ENCODE measurements around the gene AKAP9. TPM values are rescaled to one million over a fixed set of nuclear protein-coding genes. Genes with fewer than 3 reads are reported as not detected.

The AKAP9 gene
- total and polyA plus RNA-seq, 9 of the 15 experiments (the other 6 are each of a cell fraction or from before 2014, with no cell fraction given), result 25.5 to 80.9 (median 46.3) TPM

DNA sequence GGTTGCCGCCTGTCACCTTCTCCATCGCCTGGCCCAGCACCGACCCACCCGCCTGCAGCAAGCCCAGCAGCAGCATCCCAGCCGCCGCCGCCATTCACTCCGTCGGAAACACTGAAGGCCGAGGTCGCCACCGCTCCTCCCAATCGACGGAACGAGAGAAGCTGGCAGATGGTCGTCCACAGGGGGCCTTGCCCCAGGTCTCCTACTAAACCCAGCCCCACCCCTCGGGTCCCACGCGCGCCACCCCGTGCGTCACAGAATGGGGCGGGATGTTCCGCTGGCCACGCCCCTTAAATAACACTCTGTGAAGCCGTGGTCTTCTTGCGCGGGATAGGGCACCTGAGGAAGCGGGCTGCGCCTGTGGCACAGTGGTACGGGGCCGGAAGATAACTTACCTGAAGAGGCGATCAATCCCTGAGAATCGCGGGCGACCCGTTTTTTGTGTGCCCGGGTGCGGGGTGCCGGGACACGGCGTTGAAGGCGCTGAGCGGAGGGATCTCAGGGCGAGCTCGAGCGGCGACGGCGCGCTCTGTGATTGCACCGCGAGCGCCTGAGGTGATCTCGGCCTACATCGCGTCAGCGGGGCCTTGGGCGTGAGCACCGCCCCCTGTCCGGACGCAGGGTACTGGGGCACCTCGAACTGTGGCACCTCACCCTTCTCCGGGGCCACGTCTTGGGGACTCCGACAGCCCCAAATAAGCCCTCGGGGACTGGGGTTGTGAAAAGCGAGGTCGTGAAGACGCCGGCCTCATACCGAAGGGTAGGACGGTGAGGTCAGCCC lies 193.8 kb downstream of the AKAP9 start, which contains the start of gene CYP51A1:
CYP51A1 (minus strand) TSS at position 207 of the 781 bp plus-strand sequence; CDS start at position 94, 113 bp downstream.
- no TSS peak for BruUV-seq (replicated peaks)
- intact Hi-C loops (cut with micrococcal nuclease), result loop anchor here (2.0 to 5.0 kb wide), 3 partner anchors 110 to 288 kb away; partner anchors contain the start of genes ANKIB1, KRIT1 and MTERF1
- peak; percentile 99 for TF ChIP-seq CXXC5 (CRISPR knock-in tag; IDR thresholded peaks at IDR 0.05)
- TF ChIP-seq CBX3 (IDR thresholded peaks at IDR 0.05; ENCODE audit: borderline replicate concordance in 1 of 2, low read length in 2 of 2), result peak in 1 of 2 experiments; percentile 86; a peak in 2 of 3 replicates
- no peak for TF ChIP-seq ZKSCAN8 (CRISPR knock-in tag; IDR thresholded peaks at IDR 0.05)
- TF ChIP-seq, protein P1, sequence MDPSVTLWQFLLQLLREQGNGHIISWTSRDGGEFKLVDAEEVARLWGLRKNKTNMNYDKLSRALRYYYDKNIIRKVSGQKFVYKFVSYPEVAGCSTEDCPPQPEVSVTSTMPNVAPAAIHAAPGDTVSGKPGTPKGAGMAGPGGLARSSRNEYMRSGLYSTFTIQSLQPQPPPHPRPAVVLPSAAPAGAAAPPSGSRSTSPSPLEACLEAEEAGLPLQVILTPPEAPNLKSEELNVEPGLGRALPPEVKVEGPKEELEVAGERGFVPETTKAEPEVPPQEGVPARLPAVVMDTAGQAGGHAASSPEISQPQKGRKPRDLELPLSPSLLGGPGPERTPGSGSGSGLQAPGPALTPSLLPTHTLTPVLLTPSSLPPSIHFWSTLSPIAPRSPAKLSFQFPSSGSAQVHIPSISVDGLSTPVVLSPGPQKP (CRISPR knock-in tag; IDR thresholded peaks at IDR 0.05), result no peak
- TF ChIP-seq CBFA2T2 (conservative IDR thresholded peaks at IDR 0.05), result no peak
- peak; percentile 99 for TF ChIP-seq SP1 (CRISPR knock-in tag; IDR thresholded peaks at IDR 0.05)
- TF ChIP-seq ZNF778 (CRISPR knock-in tag; IDR thresholded peaks at IDR 0.05), result no peak
- TF ChIP-seq KDM2B (CRISPR knock-in tag; IDR thresholded peaks at IDR 0.05), result peak; percentile 90; the same call in 1 of the 2 replicates
- TF ChIP-seq ZNF780A (CRISPR knock-in tag; IDR thresholded peaks at IDR 0.05), result no peak
- TF ChIP-seq KAT2B (IDR thresholded peaks at IDR 0.05; ENCODE audit: low read depth, low read length), result no peak
- TF ChIP-seq, protein P2, sequence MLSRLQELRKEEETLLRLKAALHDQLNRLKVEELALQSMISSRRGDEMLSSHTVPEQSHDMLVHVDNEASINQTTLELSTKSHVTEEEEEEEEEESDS (CRISPR knock-in tag; IDR thresholded peaks at IDR 0.05), result no peak
- TF ChIP-seq, protein P3, sequence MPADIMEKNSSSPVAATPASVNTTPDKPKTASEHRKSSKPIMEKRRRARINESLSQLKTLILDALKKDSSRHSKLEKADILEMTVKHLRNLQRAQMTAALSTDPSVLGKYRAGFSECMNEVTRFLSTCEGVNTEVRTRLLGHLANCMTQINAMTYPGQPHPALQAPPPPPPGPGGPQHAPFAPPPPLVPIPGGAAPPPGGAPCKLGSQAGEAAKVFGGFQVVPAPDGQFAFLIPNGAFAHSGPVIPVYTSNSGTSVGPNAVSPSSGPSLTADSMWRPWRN (IDR thresholded peaks at IDR 0.05; ENCODE audit: low read depth), result peak; percentile 88
- no peak for TF ChIP-seq MCM3 (IDR thresholded peaks at IDR 0.05)
- no peak for TF ChIP-seq PTRF (tag; IDR thresholded peaks at IDR 0.05)
- TF ChIP-seq PHB (CRISPR knock-in tag; IDR thresholded peaks at IDR 0.05), result no peak
- no peak for TF ChIP-seq RFX5 (IDR thresholded peaks at IDR 0.05; ENCODE audit: low read depth, low read length)
- TF ChIP-seq ZNF76 (CRISPR knock-in tag; IDR thresholded peaks at IDR 0.05; ENCODE audit: borderline replicate concordance), result no peak; the same call in 1 of the 2 replicates
- TF ChIP-seq, protein P4, sequence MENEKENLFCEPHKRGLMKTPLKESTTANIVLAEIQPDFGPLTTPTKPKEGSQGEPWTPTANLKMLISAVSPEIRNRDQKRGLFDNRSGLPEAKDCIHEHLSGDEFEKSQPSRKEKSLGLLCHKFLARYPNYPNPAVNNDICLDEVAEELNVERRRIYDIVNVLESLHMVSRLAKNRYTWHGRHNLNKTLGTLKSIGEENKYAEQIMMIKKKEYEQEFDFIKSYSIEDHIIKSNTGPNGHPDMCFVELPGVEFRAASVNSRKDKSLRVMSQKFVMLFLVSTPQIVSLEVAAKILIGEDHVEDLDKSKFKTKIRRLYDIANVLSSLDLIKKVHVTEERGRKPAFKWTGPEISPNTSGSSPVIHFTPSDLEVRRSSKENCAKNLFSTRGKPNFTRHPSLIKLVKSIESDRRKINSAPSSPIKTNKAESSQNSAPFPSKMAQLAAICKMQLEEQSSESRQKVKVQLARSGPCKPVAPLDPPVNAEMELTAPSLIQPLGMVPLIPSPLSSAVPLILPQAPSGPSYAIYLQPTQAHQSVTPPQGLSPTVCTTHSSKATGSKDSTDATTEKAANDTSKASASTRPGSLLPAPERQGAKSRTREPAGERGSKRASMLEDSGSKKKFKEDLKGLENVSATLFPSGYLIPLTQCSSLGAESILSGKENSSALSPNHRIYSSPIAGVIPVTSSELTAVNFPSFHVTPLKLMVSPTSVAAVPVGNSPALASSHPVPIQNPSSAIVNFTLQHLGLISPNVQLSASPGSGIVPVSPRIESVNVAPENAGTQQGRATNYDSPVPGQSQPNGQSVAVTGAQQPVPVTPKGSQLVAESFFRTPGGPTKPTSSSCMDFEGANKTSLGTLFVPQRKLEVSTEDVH (IDR thresholded peaks at IDR 0.05; ENCODE audit: low read depth, partially characterized antibody), result peak; percentile 86

More for the DNA sequence above, 193.8 kb downstream of the AKAP9 start, which contains the start of gene CYP51A1:
- no peaks in the 10 kb centered on the region for H3K9me1 ChIP-seq (ENCODE audit: control insufficient read depth, insufficient read depth, low read length)
- H4K20me1 ChIP-seq (replicated peaks; ENCODE audit: control insufficient read depth, insufficient read depth, low read length), result peaks cover 8% of the 10 kb centered on the region; the same call in 1 of the 2 replicates
- ChIA-PET CTCF (ENCODE audit: low intra/inter-chr PET ratio) (no interaction called here), POLR2A (interaction anchor here (0.6 to 1.8 kb wide), 16 partner anchors 10 to 394 kb away, joined by 3 to 16 read pairs (median 4); partner anchors contain the start of genes ANKIB1, GATAD1, KRIT1 and RBM48)
- H3K27ac ChIP-seq (ENCODE audit: extremely low read depth, low read depth, low read length), result peak within 1 kb of the TSS; percentile 99
- peak; percentile 52 for FAIRE-seq
- H3K27me3 ChIP-seq (ENCODE audit: control insufficient read depth in 2 of 2, insufficient read depth in 2 of 2, low read length in 2 of 2), result no peaks in the 10 kb centered on the region
- peaks cover 28% of the 10 kb centered on the region for H3K36me3 ChIP-seq (ENCODE audit: control insufficient read depth, insufficient read depth, low read length)
- peak; percentile 95 to 97 (median 96) for DNase-seq (ENCODE audit: extremely low read depth in 1 of 4, low spot score in 3 of 4)
- H3K9me3 ChIP-seq (replicated peaks; ENCODE audit: control insufficient read depth, insufficient read depth, low read depth, low read length), result no peaks in the 10 kb centered on the region
- H3K4me1 ChIP-seq (replicated peaks in 1 of 2; ENCODE audit: control insufficient read depth in 2 of 2, insufficient read depth in 2 of 2, low read length in 2 of 2), result peaks cover 19 to 20% of the 10 kb centered on the region in 2 experiments; a peak in 3 of 5 replicates
- WGBS (ENCODE audit: insufficient coverage, low coverage, missing lambda C conversion rate), result under 1% methylated on average over 73 of the region's 73 CpGs
- peak within 1 kb of the TSS; percentile 98 for H3K4me2 ChIP-seq (ENCODE audit: insufficient read depth, low read length)
- in situ Hi-C loops (cut with MboI), result loop anchor here (10.0 kb wide), 1 partner anchor 300 kb away; no protein-coding TSS in a partner anchor
- H2AFZ ChIP-seq (ENCODE audit: low read depth, low read length), result peak within 1 kb of the TSS; percentile 100
- peak within 1 kb of the TSS; percentile 95 for H3K4me3 ChIP-seq
- peaks cover 54% of the 10 kb centered on the region for H3K79me2 ChIP-seq (ENCODE audit: control insufficient read depth, insufficient read depth, low read length)
- H3K9ac ChIP-seq (ENCODE audit: insufficient read depth in 1 of 2, low read depth in 2 of 2, low read length in 2 of 2), result peak within 1 kb of the TSS; percentile 91 to 96
- peak; percentile 91 for ATAC-seq
